Activated CD8-positive, alpha-beta T cell treated with anti-CD3 and anti-CD28 coated beads, Interleukin-2, amount 10 ng/mL, durations not matched to agents 7 days and 5 days (primary cell): ENCODE data around the gene SNAP47. TPM values are rescaled to one million over a fixed set of nuclear protein-coding genes. Genes with fewer than 3 reads are reported as not detected.

Source experiments
- ATAC-seq: fragments of 150-1000 bp; cut with Tn5 transposase; one replicate; pipeline ENCODE4 v1.10.0; 2021; ENCODE audit warnings: moderate library complexity
- CTCF ChIA-PET: fragments of 350-600 bp; sonication (Branson Sonifier 250); formaldehyde crosslinking; loops from one replicate; lab custom pipeline; 2021; ENCODE audit warnings: antibody characterized with exemption; lab: Charles Lee
- POLR2A ChIA-PET: fragments of 350-600 bp; sonication (Branson Sonifier 250); formaldehyde crosslinking; loops from one replicate; lab custom pipeline; 2021; ENCODE audit warnings: antibody characterized with exemption; lab: Charles Lee
- DNase-seq: peaks from one replicate; pipeline ENCODE4 v3.0.0-alpha.2; 2020
- H3K27ac Mint-ChIP-seq: one replicate; pipeline ENCODE4 v1.8.0; 2021; ENCODE audit warnings: mild to moderate bottlenecking, mixed read lengths
- H3K27me3 Mint-ChIP-seq: one replicate; pipeline ENCODE4 v1.8.0; 2021; ENCODE audit warnings: low read depth, mixed read lengths
- H3K36me3 Mint-ChIP-seq: one replicate; pipeline ENCODE4 v1.8.0; 2021; ENCODE audit warnings: low read depth, mixed read lengths
- H3K4me1 Mint-ChIP-seq: one replicate; pipeline ENCODE4 v1.8.0; 2021; ENCODE audit warnings: low read depth, mixed read lengths
- H3K4me3 Mint-ChIP-seq: one replicate; pipeline ENCODE4 v1.8.0; 2021; ENCODE audit warnings: mild to moderate bottlenecking, mixed read lengths
- H3K9me3 Mint-ChIP-seq: one replicate; pipeline ENCODE4 v1.8.0; 2022; ENCODE audit warnings: mixed read lengths; ENCODE audit not compliant: insufficient read depth
- total RNA-seq, 2 experiments: library from RNA; stranded (reverse); gene quantifications; one replicate each; pipeline ENCODE4 v1.2.3, GENCODE V29; 2021

Gene SNAP47
- total RNA-seq, 2 experiments from 2014 or later = 20.7 to 25.3 TPM

- Mint-ChIP-seq H3K27me3 (peaks cover 10% of the 10 kb centered on the region), H3K27ac (no peak overlapping the region), H3K36me3 (no peaks in the 10 kb centered on the region), H3K4me1 (no peaks in the 10 kb centered on the region), H3K4me3 (no peak overlapping the region), H3K9me3 (peaks cover 7% of the 10 kb centered on the region)
- DNase-seq = no peak
- POLR2A ChIA-PET = interaction anchor here (0.6 kb wide), 1 partner anchor 9 kb away, joined by 3 read pairs; no protein-coding TSS in a partner anchor
- CTCF ChIA-PET = no interaction called here
- ATAC-seq = no peak
Observed at GRCh38 chr1:227823537-227823936, 88.3 kb downstream of the SNAP47 start.

GRCh38 chr1:227824204-227824603 lies 89.0 kb downstream of the SNAP47 start:
- DNase-seq = no peak
- Mint-ChIP-seq H3K27me3 (peaks cover 10% of the 10 kb centered on the region), H3K4me1 (no peaks in the 10 kb centered on the region), H3K27ac (no peak overlapping the region), H3K36me3 (no peaks in the 10 kb centered on the region), H3K9me3 (peaks cover 7% of the 10 kb centered on the region), H3K4me3 (no peak overlapping the region)
- no peak for ATAC-seq
- POLR2A ChIA-PET = interaction anchor here (0.6 kb wide), 1 partner anchor 10 kb away, joined by 3 read pairs; no protein-coding TSS in a partner anchor
- CTCF ChIA-PET = no interaction called here

- CTCF ChIA-PET = no interaction called here
- Mint-ChIP-seq H3K4me1 (no peaks in the 10 kb centered on the region), H3K27ac (no peak overlapping the region), H3K4me3 (no peak overlapping the region), H3K36me3 (no peaks in the 10 kb centered on the region), H3K27me3 (peaks cover 7% of the 10 kb centered on the region), H3K9me3 (no peaks in the 10 kb centered on the region)
- POLR2A ChIA-PET = no interaction called here
- ATAC-seq = no peak
- DNase-seq = no peak
Observed at GRCh38 chr1:227828786-227829185, 93.6 kb downstream of the SNAP47 start.

Other genes with a start within 250 kb of the SNAP47 start
- 1 to 10 TPM; 4.1 to 5.2 TPM for gene ZNF678, start 171.9 kb upstream of the SNAP47 start, total RNA-seq
- 10 to 100 TPM; 16.8 to 17.3 TPM for gene JMJD4, start 133 bp upstream of the SNAP47 start, total RNA-seq
- gene PRSS38, start 80.2 kb downstream of the SNAP47 start, total RNA-seq = not detected
- not detected for gene WNT9A, start 212.5 kb downstream of the SNAP47 start, total RNA-seq